A673 (cell line): Measurements from ENCODE around the gene CERS2. TPM values are rescaled to one million over a fixed set of nuclear protein-coding genes. Genes with fewer than 3 reads are reported as not detected.
"Not testable (repeated sequence)": the region's sequence is repeated elsewhere in the genome, so short reads cannot be mapped to it uniquely, and the experiment has no call there.

ENCODE experiments used
- BruUV-seq: library from RNA; stranded (reverse); fragments of 400-500 nt; replicated peaks from 2 replicates; lab custom pipeline; 2021; lab: Mats Ljungman, UMichigan
- CTCF ChIA-PET: fragments of 300-600 bp; sonication (Branson Sonifier 250); formaldehyde crosslinking; loops from one replicate; lab custom pipeline; 2022; ENCODE audit warnings: antibody characterized with exemption; lab: Charles Lee
- POLR2A ChIA-PET: fragments of 300-600 bp; sonication (Branson Sonifier 250); formaldehyde crosslinking; loops from one replicate; lab custom pipeline; 2022; ENCODE audit warnings: antibody characterized with exemption; ENCODE audit not compliant: low non-redundant PET; lab: Charles Lee
- DNase-seq: peaks from one replicate; pipeline ENCODE4 v3.0.0-alpha.2; 2015; ENCODE audit warnings: low spot score
- H3K27ac ChIP-seq: fragments of 200-600 bp; sonication (generic); 2 replicates; pipeline ENCODE4 v1.5.1; 2016; ENCODE audit warnings: mixed run types, low read depth, mild to moderate bottlenecking, mixed read lengths, antibody characterized with exemption, low read length; ENCODE audit not compliant: poor library complexity, severe bottlenecking
- H3K27me3 ChIP-seq: fragments of 200-600 bp; sonication (generic); replicated peaks from 2 replicates; pipeline ENCODE4 v1.6.1; 2017; ENCODE audit warnings: mixed run types, low read depth, mild to moderate bottlenecking, mixed read lengths, antibody characterized with exemption, low read length; ENCODE audit not compliant: insufficient read depth, poor library complexity
- H3K36me3 ChIP-seq: fragments of 200-600 bp; sonication (generic); 2 replicates; pipeline ENCODE4 v1.6.1; 2016; ENCODE audit warnings: mixed run types, mild to moderate bottlenecking, mixed read lengths, antibody characterized with exemption, low read length; ENCODE audit not compliant: insufficient read depth, poor library complexity, severe bottlenecking
- H3K4me1 ChIP-seq: fragments of 200-600 bp; sonication (generic); 2 replicates; pipeline ENCODE4 v1.6.1; 2017; ENCODE audit warnings: mixed run types, mild to moderate bottlenecking, mixed read lengths, antibody characterized with exemption, low read length; ENCODE audit not compliant: insufficient read depth, poor library complexity, severe bottlenecking
- H3K4me3 ChIP-seq: fragments of 200-600 bp; sonication (generic); 2 replicates; pipeline ENCODE4 v1.5.1; 2016; ENCODE audit warnings: low read depth, mixed run types, mild to moderate bottlenecking, mixed read lengths, low read length; ENCODE audit not compliant: poor library complexity, severe bottlenecking
- H3K9me3 ChIP-seq: fragments of 200-600 bp; sonication (generic); 2 replicates; pipeline ENCODE4 v1.6.1; 2016; ENCODE audit warnings: mixed run types, low read depth, mild to moderate bottlenecking, mixed read lengths, antibody characterized with exemption, low read length; ENCODE audit not compliant: poor library complexity, severe bottlenecking
- EZH2 ChIP-seq: fragments of 200-600 bp; sonication (generic); IDR thresholded peaks from 2 replicates; pipeline ENCODE4 v1.6.1; 2017; ENCODE audit warnings: borderline replicate concordance, low read depth, mild to moderate bottlenecking, mixed read lengths, antibody characterized with exemption, low read length; ENCODE audit not compliant: poor library complexity, severe bottlenecking
- intact Hi-C: fragments of 100-400 bp; cut with micrococcal nuclease; formaldehyde crosslinking; loops from one replicate; pipeline ENCODE4 v1.10.0; 2022; ENCODE audit not compliant: unreplicated experiment
- total RNA-seq: library from RNA; stranded (reverse); gene quantifications from 2 replicates; pipeline ENCODE4 v1.2.3, GENCODE V29; 2021
- TF ChIP-seq, protein P1 (sequence below): fragments of 300-800, 200-600 bp; sonication (generic); conservative IDR thresholded peaks from 2 replicates; pipeline ENCODE4 v1.5.1; 2017; ENCODE audit warnings: low read depth, mild to moderate bottlenecking, antibody characterized with exemption, low read length, moderate library complexity, mixed read lengths

CERS2 gene
- total RNA-seq, 1 experiment from 2014 or later, result 239 TPM

- ChIA-PET CTCF (no interaction called here), POLR2A (no interaction called here)
- Histone ChIP-seq H3K36me3 (peaks cover 60% of the 10 kb centered on the region), H3K27ac (no peak overlapping the region), H3K4me1 (peaks cover 3% of the 10 kb centered on the region), H3K9me3 (peaks cover 7% of the 10 kb centered on the region), H3K27me3 (no peaks in the 10 kb centered on the region), H3K4me3 (no peak overlapping the region)
- no TSS peak for BruUV-seq
- DNase-seq, result peak; percentile 31
- TF ChIP-seq, protein P1, sequence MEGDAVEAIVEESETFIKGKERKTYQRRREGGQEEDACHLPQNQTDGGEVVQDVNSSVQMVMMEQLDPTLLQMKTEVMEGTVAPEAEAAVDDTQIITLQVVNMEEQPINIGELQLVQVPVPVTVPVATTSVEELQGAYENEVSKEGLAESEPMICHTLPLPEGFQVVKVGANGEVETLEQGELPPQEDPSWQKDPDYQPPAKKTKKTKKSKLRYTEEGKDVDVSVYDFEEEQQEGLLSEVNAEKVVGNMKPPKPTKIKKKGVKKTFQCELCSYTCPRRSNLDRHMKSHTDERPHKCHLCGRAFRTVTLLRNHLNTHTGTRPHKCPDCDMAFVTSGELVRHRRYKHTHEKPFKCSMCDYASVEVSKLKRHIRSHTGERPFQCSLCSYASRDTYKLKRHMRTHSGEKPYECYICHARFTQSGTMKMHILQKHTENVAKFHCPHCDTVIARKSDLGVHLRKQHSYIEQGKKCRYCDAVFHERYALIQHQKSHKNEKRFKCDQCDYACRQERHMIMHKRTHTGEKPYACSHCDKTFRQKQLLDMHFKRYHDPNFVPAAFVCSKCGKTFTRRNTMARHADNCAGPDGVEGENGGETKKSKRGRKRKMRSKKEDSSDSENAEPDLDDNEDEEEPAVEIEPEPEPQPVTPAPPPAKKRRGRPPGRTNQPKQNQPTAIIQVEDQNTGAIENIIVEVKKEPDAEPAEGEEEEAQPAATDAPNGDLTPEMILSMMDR, result no peak
- no peak for TF ChIP-seq EZH2
- intact Hi-C loops, result no loop called here
Observed at GRCh38 chr1:150931773-150932172, 42.9 kb downstream of the CERS2 start.

DNA sequence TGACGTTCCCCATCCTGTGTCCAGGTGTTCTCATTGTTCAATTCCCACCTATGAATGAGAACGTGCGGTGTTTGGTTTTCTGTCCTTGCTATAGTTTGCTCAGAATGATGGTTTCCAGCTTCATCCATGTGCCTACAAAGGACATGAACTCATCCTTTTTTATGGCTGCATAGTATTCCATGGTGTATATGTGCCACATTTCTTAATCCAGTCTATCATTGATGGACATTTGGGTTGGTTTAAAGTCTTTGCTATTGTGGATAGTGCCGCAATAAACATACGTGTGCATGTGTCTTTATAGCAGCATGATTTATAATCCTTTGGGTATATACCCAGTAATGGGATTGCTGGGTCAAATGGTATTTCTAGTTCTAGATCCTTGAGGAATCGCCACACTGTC is 45.9 kb downstream of the CERS2 start:
- H3K27me3 ChIP-seq, CTCF ChIA-PET, H3K27ac ChIP-seq, POLR2A ChIA-PET, DNase-seq, H3K4me3 ChIP-seq, BruUV-seq, H3K4me1 ChIP-seq, H3K9me3 ChIP-seq: not testable (repeated sequence)
- intact Hi-C loops, result loop anchor here (10.0 kb wide), 1 partner anchor 304 kb away; the partner anchor contains the start of gene ENSA
- peaks cover 54% of the 10 kb centered on the region for H3K36me3 ChIP-seq

GRCh38 chr1:150928286-150928685 is 46.3 kb downstream of the CERS2 start:
- Histone ChIP-seq H3K27me3 (no peaks in the 10 kb centered on the region), H3K4me1 (peaks cover 3% of the 10 kb centered on the region), H3K27ac (no peak overlapping the region), H3K9me3 (peaks cover 7% of the 10 kb centered on the region), H3K4me3 (no peak overlapping the region), H3K36me3 (peaks cover 54% of the 10 kb centered on the region)
- intact Hi-C loops, result loop anchor here (10.0 kb wide), 1 partner anchor 303 kb away; the partner anchor contains the start of gene ENSA
- DNase-seq, result no peak
- CTCF ChIA-PET, result no interaction called here
- BruUV-seq, result no TSS peak
- POLR2A ChIA-PET, result no interaction called here
- TF ChIP-seq, protein P1, result no peak

DNA sequence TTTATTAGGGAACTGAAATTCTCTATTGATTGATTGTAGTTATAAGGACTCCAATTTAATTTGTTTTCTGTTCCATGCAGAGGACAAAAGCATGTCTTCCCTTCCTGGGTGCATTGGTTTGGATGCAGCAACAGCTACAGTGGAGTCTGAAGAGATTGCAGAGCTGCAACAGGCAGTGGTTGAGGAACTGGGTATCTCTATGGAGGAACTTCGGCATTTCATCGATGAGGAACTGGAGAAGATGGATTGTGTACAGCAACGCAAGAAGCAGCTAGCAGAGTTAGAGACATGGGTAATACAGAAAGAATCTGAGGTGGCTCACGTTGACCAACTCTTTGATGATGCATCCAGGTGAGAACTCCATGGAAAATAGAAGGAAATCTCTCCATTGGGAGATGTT is 47.0 kb downstream of the CERS2 start:
- Histone ChIP-seq H3K27ac (no peak overlapping the region), H3K36me3 (peaks cover 48% of the 10 kb centered on the region), H3K27me3 (no peaks in the 10 kb centered on the region), H3K4me3 (no peak overlapping the region), H3K9me3 (peaks cover 7% of the 10 kb centered on the region), H3K4me1 (peaks cover 4% of the 10 kb centered on the region)
- no peak for TF ChIP-seq EZH2
- TF ChIP-seq, protein P1, result no peak
- ChIA-PET CTCF (no interaction called here), POLR2A (no interaction called here)
- no TSS peak for BruUV-seq
- no peak for DNase-seq
- intact Hi-C loops, result loop anchor here (10.0 kb wide), 1 partner anchor 303 kb away; the partner anchor contains the start of gene ENSA
